ENCODE results near the gene PRTFDC1. TPM values are rescaled to one million over a fixed set of nuclear protein-coding genes. Genes with fewer than 3 reads are reported as not detected.
"Not testable (repeated sequence)": the region's sequence is repeated elsewhere in the genome, so short reads cannot be mapped to it uniquely, and the experiment has no call there.

The PRTFDC1 gene
- total and polyA plus RNA-seq, 2 donors (not counting 3 experiments of a cell fraction or from before 2014, with no cell fraction given) = 22.0 to 27.0 TPM

DNA sequence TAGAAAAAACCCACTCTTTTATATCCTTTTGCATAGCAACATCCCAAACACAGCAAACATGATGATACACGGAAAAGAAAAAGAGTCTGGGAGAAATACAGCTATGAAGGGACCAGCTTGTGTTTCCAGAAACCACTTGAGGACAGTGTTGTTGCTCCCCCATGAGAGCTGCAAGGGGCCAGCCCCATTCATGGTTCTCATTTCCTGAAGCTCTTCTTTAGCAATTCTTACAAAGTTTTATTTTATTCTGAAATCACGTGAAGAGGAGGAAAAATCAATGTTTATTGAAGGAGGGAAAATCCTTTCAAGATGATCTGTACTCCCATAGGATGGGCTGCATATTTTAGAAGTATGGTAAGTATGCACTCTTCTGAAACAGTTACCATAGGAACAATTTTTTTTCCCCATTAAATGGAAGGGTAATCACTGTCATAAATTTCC is 17.5 kb upstream of the PRTFDC1 start:
- no peak overlapping the region for H3K4me2 ChIP-seq (ENCODE audit: insufficient read depth, low read length)
- no peaks in the 10 kb centered on the region for H3K36me3 ChIP-seq (ENCODE audit: control insufficient read depth in 2 of 2, extremely low read depth in 1 of 2, insufficient read depth in 2 of 2, low read length in 2 of 2)
- H2AFZ ChIP-seq (ENCODE audit: low read depth, low read length) = no peak overlapping the region
- BruUV-seq (replicated peaks) = no TSS peak
- POLR2A ChIA-PET = no interaction called here
- H3K27ac ChIP-seq (ENCODE audit: insufficient read depth, low read depth, low read length) = no peak overlapping the region
- intact Hi-C loops (cut with micrococcal nuclease) = no loop called here
- TF ChIP-seq, protein P1, sequence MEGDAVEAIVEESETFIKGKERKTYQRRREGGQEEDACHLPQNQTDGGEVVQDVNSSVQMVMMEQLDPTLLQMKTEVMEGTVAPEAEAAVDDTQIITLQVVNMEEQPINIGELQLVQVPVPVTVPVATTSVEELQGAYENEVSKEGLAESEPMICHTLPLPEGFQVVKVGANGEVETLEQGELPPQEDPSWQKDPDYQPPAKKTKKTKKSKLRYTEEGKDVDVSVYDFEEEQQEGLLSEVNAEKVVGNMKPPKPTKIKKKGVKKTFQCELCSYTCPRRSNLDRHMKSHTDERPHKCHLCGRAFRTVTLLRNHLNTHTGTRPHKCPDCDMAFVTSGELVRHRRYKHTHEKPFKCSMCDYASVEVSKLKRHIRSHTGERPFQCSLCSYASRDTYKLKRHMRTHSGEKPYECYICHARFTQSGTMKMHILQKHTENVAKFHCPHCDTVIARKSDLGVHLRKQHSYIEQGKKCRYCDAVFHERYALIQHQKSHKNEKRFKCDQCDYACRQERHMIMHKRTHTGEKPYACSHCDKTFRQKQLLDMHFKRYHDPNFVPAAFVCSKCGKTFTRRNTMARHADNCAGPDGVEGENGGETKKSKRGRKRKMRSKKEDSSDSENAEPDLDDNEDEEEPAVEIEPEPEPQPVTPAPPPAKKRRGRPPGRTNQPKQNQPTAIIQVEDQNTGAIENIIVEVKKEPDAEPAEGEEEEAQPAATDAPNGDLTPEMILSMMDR (IDR thresholded peaks at IDR 0.05; ENCODE audit: extremely low read depth in 1 of 2, insufficient read depth in 1 of 2, low read depth in 1 of 2, low read length in 2 of 2) = no peak
- TF ChIP-seq, protein P2, sequence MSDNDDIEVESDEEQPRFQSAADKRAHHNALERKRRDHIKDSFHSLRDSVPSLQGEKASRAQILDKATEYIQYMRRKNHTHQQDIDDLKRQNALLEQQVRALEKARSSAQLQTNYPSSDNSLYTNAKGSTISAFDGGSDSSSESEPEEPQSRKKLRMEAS (IDR thresholded peaks at IDR 0.05; ENCODE audit: insufficient read depth, insufficient read length) = no peak
- TF ChIP-seq FOS (IDR thresholded peaks at IDR 0.05; ENCODE audit: borderline replicate concordance, insufficient read depth, low read length) (no peak), JUN (IDR thresholded peaks at IDR 0.05; ENCODE audit: borderline replicate concordance, insufficient read depth, insufficient read length, low read depth) (no peak), GATA2 (IDR thresholded peaks at IDR 0.05; ENCODE audit: insufficient read depth, insufficient read length, low read depth, low read length) (no peak), EZH2 (IDR thresholded peaks at IDR 0.05; ENCODE audit: borderline replicate concordance, low read depth, low read length, severe bottlenecking) (no peak), POLR2A (IDR thresholded peaks at IDR 0.05; ENCODE audit: low read depth, low read length) (no peak), POLR2AphosphoS5 (IDR thresholded peaks at IDR 0.05; ENCODE audit: insufficient read depth, low read depth, low read length) (no peak), MYC (IDR thresholded peaks at IDR 0.05; ENCODE audit: low read depth, low read length) (no peak)
- H3K9me3 ChIP-seq (replicated peaks; ENCODE audit: control insufficient read depth, insufficient read depth, low read length) = no peaks in the 10 kb centered on the region
- H3K4me1 ChIP-seq (ENCODE audit: control insufficient read depth, extremely low read depth, insufficient read depth, low read length) = no peaks in the 10 kb centered on the region
- H3K4me3 ChIP-seq (replicated peaks in 1 of 3; ENCODE audit: insufficient read depth in 1 of 3, low read depth in 1 of 3, low read length in 3 of 3) = no peak overlapping the region
- no peaks in the 10 kb centered on the region for H3K9me1 ChIP-seq (replicated peaks; ENCODE audit: control insufficient read depth, extremely low read depth, insufficient read depth, low read length)
- no peak overlapping the region for H3K9ac ChIP-seq (replicated peaks; ENCODE audit: extremely low read depth, insufficient read depth, low read length)
- H3K27me3 ChIP-seq (ENCODE audit: control insufficient read depth in 2 of 2, insufficient read depth in 2 of 2, low read length in 2 of 2) = no peaks in the 10 kb centered on the region
- DNase-seq (ENCODE audit: low read depth, low spot score) (no peak), FAIRE-seq (no peak)
- dilution Hi-C loops (cut with MboI; ENCODE audit: extremely low pct_ligation_motif_present, low sequenced_read_pairs) = no loop called here
- H3K79me2 ChIP-seq (ENCODE audit: control insufficient read depth, insufficient read depth, low read length) = no peaks in the 10 kb centered on the region
- no peaks in the 10 kb centered on the region for H4K20me1 ChIP-seq (replicated peaks; ENCODE audit: control insufficient read depth, extremely low read depth, insufficient read depth, low read length)
- CTCF ChIA-PET = interaction anchor here (1.0 to 1.5 kb wide), 5 partner anchors 11 to 352 kb away, joined by 3 to 6 read pairs (median 3); no protein-coding TSS in a partner anchor

DNA sequence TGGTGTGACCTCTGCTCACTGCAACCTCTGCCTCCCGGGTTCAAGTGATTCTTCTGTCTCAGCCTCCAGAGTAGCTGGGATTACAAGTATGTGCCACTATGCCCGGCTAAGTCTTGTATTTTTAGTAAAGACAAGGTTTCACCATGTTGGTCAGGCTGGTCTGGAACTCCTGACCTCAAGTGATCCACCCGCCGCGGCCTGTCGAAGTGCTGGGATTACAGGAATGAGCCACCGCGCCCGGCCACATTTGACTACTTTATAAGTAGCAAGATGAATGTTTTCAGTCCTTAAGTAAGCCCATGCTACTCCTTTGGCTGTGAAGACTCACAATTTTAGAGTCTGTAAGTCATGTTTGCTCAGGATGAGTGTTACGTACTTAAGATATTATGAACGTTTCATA is 16.5 kb upstream of the PRTFDC1 start:
- H3K27ac ChIP-seq (ENCODE audit: insufficient read depth, low read depth, low read length); H3K4me3 ChIP-seq (replicated peaks in 1 of 3; ENCODE audit: insufficient read depth in 1 of 3, low read depth in 1 of 3, low read length in 3 of 3); H3K36me3 ChIP-seq (ENCODE audit: control insufficient read depth in 2 of 2, extremely low read depth in 1 of 2, insufficient read depth in 2 of 2, low read length in 2 of 2); H4K20me1 ChIP-seq (replicated peaks; ENCODE audit: control insufficient read depth, extremely low read depth, insufficient read depth, low read length); H3K9me3 ChIP-seq (replicated peaks; ENCODE audit: control insufficient read depth, insufficient read depth, low read length); H3K79me2 ChIP-seq (ENCODE audit: control insufficient read depth, insufficient read depth, low read length); H3K4me1 ChIP-seq (ENCODE audit: control insufficient read depth, extremely low read depth, insufficient read depth, low read length); BruUV-seq (replicated peaks); FAIRE-seq; H3K4me2 ChIP-seq (ENCODE audit: insufficient read depth, low read length); POLR2A ChIA-PET; DNase-seq (ENCODE audit: low read depth, low spot score); H3K9ac ChIP-seq (replicated peaks; ENCODE audit: extremely low read depth, insufficient read depth, low read length); intact Hi-C loops (cut with micrococcal nuclease); H3K9me1 ChIP-seq (replicated peaks; ENCODE audit: control insufficient read depth, extremely low read depth, insufficient read depth, low read length); H2AFZ ChIP-seq (ENCODE audit: low read depth, low read length); dilution Hi-C loops (cut with MboI; ENCODE audit: extremely low pct_ligation_motif_present, low sequenced_read_pairs); H3K27me3 ChIP-seq (ENCODE audit: control insufficient read depth in 2 of 2, insufficient read depth in 2 of 2, low read length in 2 of 2): not testable (repeated sequence)
- CTCF ChIA-PET = interaction anchor here (1.0 to 1.5 kb wide), 5 partner anchors 12 to 351 kb away, joined by 3 to 6 read pairs (median 3); no protein-coding TSS in a partner anchor

Data from endothelial cell of umbilical vein (primary cell).